Pancreas (tissue), 10 donors: ENCODE data around the gene RHOT2. TPM values are rescaled to one million over a fixed set of nuclear protein-coding genes. Genes with fewer than 3 reads are reported as not detected.

Experiments used
- ATAC-seq, 4 donors: fragments of 200-7000 bp; cut with Tn5 transposase; one replicate each; pipeline versions ENCODE4 v1.8.0 to v1.9.1; 2020; ENCODE audit warnings: mild to moderate bottlenecking in 4 of 4, moderate library complexity in 4 of 4
- DNase-seq, 6 donors: peaks; one replicate each; pipeline ENCODE4 v3.0.0-alpha.2; 2020
- FAIRE-seq: peaks from 2 replicates; lab custom pipeline; 2012; peaks lifted over from hg19 to GRCh38; lab: Jason Lieb, UNC
- H3K27ac ChIP-seq, 4 donors: fragments of 200-600 bp; sonication (generic); 1 replicate in 3 of 4; 2 replicates in 1 of 4; pipeline versions ENCODE4 v1.5.0 to v1.8.0; 2020
- H3K27me3 ChIP-seq, 4 donors: fragments of 200-600 bp; one replicate each; pipeline ENCODE4 v1.8.0; 2021
- H3K36me3 ChIP-seq, 3 donors: fragments of 200-600 bp; sonication (generic) in 1 of 3; one replicate each; pipeline versions ENCODE4 v1.5.0 to v1.8.0; 2020 to 2021
- H3K4me1 ChIP-seq, 3 donors: fragments of 200-600 bp; one replicate each; pipeline ENCODE4 v1.8.0; 2021
- H3K4me3 ChIP-seq, 4 donors: fragments of 200-600 bp; sonication (generic) in 2 of 4; one replicate each; pipeline versions ENCODE4 v1.5.0 to v1.8.0; 2020 to 2021
- H3K9me3 ChIP-seq, 4 donors: fragments of 200-600 bp; one replicate each; pipeline ENCODE4 v1.8.0; 2021
- WGBS, 2 donors: extraction: QIAGEN DNeasy Blood & Tissue Kit; methylation state at CpG; one replicate each; pipeline ENCODE4 v1.1.7; 2013; 5-methylcytosine and 5-hydroxymethylcytosine counted together
- intact Hi-C, 3 donors: fragments of 100-400 bp; cut with DNase I; formaldehyde crosslinking; loops; one replicate each; pipeline versions ENCODE4 v1.11.1 to v1.14.2; 2022
- polyA plus RNA-seq, 2 donors: library from polyadenylated mRNA; stranded (reverse); fragments of 200-250 nt; gene quantifications; one replicate each; pipeline ENCODE4 v1.2.3, GENCODE V29; 2013
- total RNA-seq, 6 donors: library from RNA; stranded (reverse); fragmentation: NEBNext Ultra II Directional in 4 of 6; extraction: Animal tissue kit (Norgen Biotek cat#: 25700) in 4 of 6; gene quantifications; one replicate each; pipeline versions ENCODE4 v1.2.1 to v1.2.4, GENCODE V29; 2021 to 2023
- TF ChIP-seq, protein P1 (sequence below), 4 donors: fragments of 200-600 bp; sonication (generic) in 3 of 4; IDR thresholded peaks; one replicate each; pipeline versions ENCODE4 v1.5.0 to v1.8.0; 2021; ENCODE audit warnings: antibody characterized with exemption in 4 of 4
- donor health status: healthy with polysubstance abuse.
- donor health status: DM: no; HTN: no; CAD: no; lungs with moderate emphysema.
- donor health status: DM: no; HTN: no; CAD: no.
- donor health status: control.
- donor health status: control.
- donor health status: Bipolar disorder and iron deficiency.
- donor health status: DM: yes; HTN: yes; CAD: no.
- donor health status: DM: no; HTN: no; CAD: no.
- donor health status: DM: no; HTN: no; CAD: no.
- donor health status: DM: yes; HTN: yes; CAD: no.

RHOT2 gene
- total and polyA plus RNA-seq, 8 donors: 33.5 to 265 (median 48.8) TPM

DNA sequence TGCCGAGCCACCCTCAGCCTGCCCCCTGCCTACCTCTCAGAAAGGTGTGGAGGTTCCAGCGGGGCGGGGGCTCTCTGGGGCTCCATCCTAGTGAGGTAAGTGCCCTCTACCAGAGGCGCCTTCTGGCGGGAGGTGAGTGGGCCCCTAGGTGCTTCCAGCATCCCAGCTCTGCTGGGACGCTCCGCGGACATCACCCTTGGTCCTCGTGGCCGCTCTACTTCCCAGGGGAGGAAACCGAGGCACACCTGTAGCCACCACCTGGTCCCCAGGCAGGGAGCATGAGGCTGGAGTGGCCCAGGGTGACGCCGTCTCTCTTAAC is 24.9 kb upstream of the RHOT2 start:
- Histone ChIP-seq H3K4me3 (peak overlapping the region; percentile 79 to 94 (median 81)), H3K27me3 (no peaks in the 10 kb centered on the region), H3K4me1 (peaks cover 23 to 26% (median 23%) of the 10 kb centered on the region in 3 donors), H3K27ac (peak overlapping the region; percentile 84 to 88 (median 86)), H3K9me3 (no peaks in the 10 kb centered on the region), H3K36me3 (no peaks in the 10 kb centered on the region)
- DNase-seq (no peak), ATAC-seq (no peak), FAIRE-seq (no peak)
- TF ChIP-seq, protein P1, sequence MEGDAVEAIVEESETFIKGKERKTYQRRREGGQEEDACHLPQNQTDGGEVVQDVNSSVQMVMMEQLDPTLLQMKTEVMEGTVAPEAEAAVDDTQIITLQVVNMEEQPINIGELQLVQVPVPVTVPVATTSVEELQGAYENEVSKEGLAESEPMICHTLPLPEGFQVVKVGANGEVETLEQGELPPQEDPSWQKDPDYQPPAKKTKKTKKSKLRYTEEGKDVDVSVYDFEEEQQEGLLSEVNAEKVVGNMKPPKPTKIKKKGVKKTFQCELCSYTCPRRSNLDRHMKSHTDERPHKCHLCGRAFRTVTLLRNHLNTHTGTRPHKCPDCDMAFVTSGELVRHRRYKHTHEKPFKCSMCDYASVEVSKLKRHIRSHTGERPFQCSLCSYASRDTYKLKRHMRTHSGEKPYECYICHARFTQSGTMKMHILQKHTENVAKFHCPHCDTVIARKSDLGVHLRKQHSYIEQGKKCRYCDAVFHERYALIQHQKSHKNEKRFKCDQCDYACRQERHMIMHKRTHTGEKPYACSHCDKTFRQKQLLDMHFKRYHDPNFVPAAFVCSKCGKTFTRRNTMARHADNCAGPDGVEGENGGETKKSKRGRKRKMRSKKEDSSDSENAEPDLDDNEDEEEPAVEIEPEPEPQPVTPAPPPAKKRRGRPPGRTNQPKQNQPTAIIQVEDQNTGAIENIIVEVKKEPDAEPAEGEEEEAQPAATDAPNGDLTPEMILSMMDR (IDR thresholded peaks at IDR 0.05): no peak
- intact Hi-C loops: no loop called here
- 62 to 68% methylated on average over 13 of the region's 13 CpGs for WGBS, 2 donors

DNA sequence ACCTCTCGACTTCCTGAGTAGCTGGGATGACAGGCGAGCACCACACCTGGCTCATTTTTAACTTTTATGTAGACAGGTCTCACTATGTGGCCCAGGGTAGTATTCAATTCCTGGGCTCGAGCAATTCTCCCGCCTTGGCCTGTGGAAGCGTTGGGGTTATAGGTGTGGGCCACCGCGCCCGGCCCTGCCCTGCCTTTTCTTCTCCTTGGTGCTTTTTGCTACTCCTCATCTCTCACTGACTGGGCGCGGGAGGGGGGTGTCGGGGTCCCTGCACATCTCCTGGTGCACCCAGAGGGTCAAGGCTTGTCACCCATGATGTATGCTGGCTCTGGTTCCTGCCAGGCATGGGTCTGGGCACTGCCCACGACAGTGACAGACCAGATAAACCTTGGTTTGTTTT is 23.4 kb upstream of the RHOT2 start:
- no peak for FAIRE-seq
- no peak overlapping the region for H3K27ac ChIP-seq
- TF ChIP-seq, protein P1 (IDR thresholded peaks at IDR 0.05): no peak
- H3K36me3 ChIP-seq: no peaks in the 10 kb centered on the region
- no peaks in the 10 kb centered on the region for H3K9me3 ChIP-seq
- no peak for DNase-seq
- WGBS, 2 donors: 89% methylated on average over 12 of the region's 12 CpGs
- no peaks in the 10 kb centered on the region for H3K27me3 ChIP-seq
- no peak for ATAC-seq
- peaks cover 25 to 33% (median 29%) of the 10 kb centered on the region in 3 donors for H3K4me1 ChIP-seq
- H3K4me3 ChIP-seq: no peak overlapping the region
- intact Hi-C loops: no loop called here

DNA sequence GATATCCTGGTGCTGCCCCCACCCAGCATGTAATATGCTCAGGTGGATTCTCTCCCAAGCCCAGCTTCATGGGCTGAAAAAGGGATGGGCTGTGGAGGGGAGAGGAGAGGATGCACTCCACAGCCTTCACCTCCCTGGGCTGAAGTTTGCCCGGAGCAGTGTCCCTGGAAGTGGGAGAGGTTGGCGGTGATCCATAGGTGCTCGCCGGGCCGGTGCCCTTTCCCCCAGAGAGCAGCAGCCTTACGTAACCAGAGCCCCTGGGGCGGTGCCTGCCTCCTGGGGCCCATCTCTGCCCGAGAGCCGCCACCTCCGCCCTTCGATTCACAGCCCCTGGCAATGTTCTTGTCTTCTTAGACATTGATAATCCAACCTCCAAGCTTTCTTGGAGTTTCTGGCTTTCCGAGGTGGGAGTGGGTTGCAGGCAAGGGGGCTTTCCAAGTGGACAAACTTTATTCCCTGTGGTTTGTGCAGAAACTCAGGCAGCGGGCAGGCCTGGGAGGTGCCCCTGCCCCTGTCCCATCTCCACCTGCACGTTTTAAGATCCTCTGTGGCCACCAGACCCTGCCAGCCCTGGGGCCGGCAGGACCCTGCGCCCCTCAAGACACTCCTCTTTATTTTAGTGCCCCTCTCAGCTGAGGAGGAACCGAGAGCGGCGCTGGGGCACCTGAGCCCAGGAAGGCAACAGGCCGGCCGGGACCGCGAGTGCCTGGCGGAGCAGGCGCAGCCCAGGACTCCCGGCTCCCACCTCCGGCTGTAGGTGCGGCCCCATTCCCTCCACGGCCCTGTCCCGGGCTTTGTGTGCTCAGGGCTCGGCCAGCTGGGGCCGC is 21.9 kb upstream of the RHOT2 start:
- Histone ChIP-seq H3K27ac (peak overlapping the region in 1 of 4 donors; percentile 18), H3K9me3 (no peaks in the 10 kb centered on the region), H3K36me3 (no peaks in the 10 kb centered on the region), H3K4me3 (no peak overlapping the region), H3K27me3 (no peaks in the 10 kb centered on the region), H3K4me1 (peaks cover 25 to 35% (median 33%) of the 10 kb centered on the region in 3 donors)
- FAIRE-seq: no peak
- 73 to 76% methylated on average over 27 to 32 of the region's 32 CpGs for WGBS, 2 donors
- ATAC-seq: no peak
- DNase-seq: no peak
- TF ChIP-seq, protein P1 (IDR thresholded peaks at IDR 0.05): no peak
- intact Hi-C loops: no loop called here

DNA sequence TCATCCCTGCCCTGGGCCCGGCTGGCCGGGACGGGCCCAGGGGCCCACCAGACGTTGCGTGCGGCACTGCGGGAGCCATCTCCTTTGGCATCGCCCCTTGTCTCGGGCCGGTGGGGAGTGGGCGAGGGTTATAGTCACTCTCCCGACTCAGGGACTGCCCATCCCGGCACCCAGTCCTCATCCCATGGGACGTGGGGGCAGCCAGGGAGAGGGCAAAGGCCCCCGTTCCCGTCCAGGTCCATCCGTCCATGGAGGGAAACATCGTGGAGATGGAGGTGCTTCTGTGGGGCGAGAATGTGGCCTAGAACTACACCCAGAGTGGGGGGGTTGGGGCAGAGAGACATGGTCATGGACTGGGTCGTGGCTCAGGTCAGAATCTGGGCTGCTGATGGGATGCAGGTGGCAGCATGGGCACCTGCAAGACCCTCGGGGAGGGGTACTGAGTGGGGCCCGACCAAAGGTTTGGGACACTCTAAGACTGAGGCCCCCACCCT is 21.2 kb upstream of the RHOT2 start:
- FAIRE-seq (no peak), ATAC-seq (no peak), DNase-seq (no peak)
- Histone ChIP-seq H3K27ac (peak overlapping the region in 2 of 4 donors; percentile 18 to 91), H3K4me1 (peaks cover 25 to 35% (median 33%) of the 10 kb centered on the region in 3 donors), H3K9me3 (no peaks in the 10 kb centered on the region), H3K36me3 (no peaks in the 10 kb centered on the region), H3K4me3 (no peak overlapping the region), H3K27me3 (no peaks in the 10 kb centered on the region)
- 79 to 85% methylated on average over 19 to 22 of the region's 22 CpGs for WGBS, 2 donors
- intact Hi-C loops: no loop called here
- TF ChIP-seq, protein P1 (IDR thresholded peaks at IDR 0.05): no peak
